HFF-Myc (cell line): ENCODE measurements around the gene CCDC90B.

ENCODE experiments used
- DNase-seq: peaks from one replicate; pipeline ENCODE4 v3.0.0-alpha.2; 2011; ENCODE audit warnings: low read depth; ENCODE audit errors: extremely low read depth
- H3K4me3 ChIP-seq: replicated peaks from 2 replicates; pipeline ENCODE4 v1.5.1; 2011; ENCODE audit warnings: low read depth, mild to moderate bottlenecking, control low read depth, low read length
- TF ChIP-seq, protein P1 (sequence below): IDR thresholded peaks from 2 replicates; pipeline ENCODE4 v1.5.1; 2012; ENCODE audit warnings: mild to moderate bottlenecking, low read depth, low read length, control low read depth; ENCODE audit errors: missing control alignments

The CCDC90B gene

DNA sequence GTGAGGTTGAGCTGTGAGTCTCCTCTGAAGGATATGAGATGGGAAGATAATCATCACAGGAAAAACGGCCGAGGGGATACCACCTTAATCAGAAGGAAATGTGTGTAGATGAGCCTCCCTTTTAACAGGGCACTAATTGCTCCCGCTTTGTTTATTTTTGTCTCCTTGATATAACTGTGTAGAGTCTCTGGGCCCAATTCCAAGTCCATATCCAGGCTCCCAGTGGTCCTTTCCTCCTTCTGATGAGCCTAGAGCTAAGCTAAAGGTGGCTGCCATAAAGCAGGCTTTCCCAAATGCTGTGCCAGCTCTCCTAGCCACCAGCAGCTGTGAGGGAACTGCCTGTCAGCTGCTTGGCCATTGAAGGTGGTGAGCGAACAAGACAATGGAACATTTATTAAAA, 17.1 kb upstream of the CCDC90B start:
- H3K4me3 ChIP-seq = no peak overlapping the region
- TF ChIP-seq, protein P1, sequence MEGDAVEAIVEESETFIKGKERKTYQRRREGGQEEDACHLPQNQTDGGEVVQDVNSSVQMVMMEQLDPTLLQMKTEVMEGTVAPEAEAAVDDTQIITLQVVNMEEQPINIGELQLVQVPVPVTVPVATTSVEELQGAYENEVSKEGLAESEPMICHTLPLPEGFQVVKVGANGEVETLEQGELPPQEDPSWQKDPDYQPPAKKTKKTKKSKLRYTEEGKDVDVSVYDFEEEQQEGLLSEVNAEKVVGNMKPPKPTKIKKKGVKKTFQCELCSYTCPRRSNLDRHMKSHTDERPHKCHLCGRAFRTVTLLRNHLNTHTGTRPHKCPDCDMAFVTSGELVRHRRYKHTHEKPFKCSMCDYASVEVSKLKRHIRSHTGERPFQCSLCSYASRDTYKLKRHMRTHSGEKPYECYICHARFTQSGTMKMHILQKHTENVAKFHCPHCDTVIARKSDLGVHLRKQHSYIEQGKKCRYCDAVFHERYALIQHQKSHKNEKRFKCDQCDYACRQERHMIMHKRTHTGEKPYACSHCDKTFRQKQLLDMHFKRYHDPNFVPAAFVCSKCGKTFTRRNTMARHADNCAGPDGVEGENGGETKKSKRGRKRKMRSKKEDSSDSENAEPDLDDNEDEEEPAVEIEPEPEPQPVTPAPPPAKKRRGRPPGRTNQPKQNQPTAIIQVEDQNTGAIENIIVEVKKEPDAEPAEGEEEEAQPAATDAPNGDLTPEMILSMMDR = no peak
- no peak for DNase-seq

DNA sequence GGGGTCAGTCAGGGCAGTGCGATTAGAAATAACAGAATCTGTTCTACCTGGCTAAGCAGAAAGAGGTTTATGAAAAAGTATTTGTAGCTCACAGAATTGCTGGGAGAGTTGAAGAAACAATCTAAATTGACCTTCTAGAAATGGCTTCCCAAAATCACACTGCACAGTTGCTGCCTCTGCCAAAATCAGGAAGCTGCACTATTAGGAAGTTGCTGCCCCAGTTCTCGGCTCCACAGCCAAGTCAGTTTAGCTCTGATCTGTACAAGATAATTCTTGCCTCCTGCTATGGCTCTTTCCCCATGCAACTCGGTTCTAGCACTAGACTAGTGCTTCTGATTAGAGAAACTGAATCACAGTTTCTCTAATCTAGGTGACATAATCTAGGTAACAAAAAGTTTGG, 16.0 kb upstream of the CCDC90B start:
- H3K4me3 ChIP-seq = no peak overlapping the region
- TF ChIP-seq, protein P1 = no peak
- no peak for DNase-seq

DNA sequence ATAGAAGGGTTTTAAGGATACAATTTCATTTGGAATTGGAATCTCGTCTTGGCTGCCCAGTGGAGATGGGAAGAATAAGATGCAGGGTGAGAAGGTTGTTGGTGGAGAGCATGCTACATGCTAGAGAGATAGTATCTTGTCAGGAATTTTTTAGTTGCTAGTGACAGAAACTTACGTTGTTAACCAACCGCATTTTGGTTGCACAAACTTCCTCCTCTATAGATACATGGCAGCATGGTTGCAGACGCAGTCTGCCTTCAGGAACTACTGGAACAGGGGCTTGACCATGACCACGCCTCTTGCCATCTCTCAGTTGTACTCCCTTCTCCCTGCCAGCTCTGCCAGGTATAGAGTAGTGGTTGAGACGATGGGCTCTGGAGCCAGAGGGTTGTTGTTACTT, 13.5 kb upstream of the CCDC90B start:
- no peak for DNase-seq
- no peak overlapping the region for H3K4me3 ChIP-seq

DNA sequence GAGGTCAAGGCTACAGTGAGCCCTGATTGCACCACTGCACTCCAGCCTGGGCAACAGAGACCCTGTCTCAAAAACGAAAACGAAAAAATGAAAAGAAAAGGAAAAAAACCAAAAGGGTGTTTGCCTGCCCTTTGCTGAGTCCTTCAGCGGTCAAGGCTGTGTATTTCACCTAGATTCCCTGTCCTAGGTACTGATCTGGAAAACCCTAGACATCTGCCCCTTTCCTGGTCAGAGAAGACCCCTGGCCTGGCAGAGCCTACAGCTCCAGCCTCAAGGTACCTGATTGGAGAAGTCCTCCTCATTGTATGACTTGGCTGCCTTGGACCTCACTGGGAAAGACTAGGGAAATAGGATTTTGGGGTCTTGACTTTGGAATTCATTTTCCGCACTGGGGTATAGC, 8.0 kb upstream of the CCDC90B start:
- TF ChIP-seq, protein P1 = no peak
- H3K4me3 ChIP-seq = no peak overlapping the region
- DNase-seq = no peak

More for the DNA sequence above, 13.5 kb upstream of the CCDC90B start:
- TF ChIP-seq, protein P1 = no peak

DNA sequence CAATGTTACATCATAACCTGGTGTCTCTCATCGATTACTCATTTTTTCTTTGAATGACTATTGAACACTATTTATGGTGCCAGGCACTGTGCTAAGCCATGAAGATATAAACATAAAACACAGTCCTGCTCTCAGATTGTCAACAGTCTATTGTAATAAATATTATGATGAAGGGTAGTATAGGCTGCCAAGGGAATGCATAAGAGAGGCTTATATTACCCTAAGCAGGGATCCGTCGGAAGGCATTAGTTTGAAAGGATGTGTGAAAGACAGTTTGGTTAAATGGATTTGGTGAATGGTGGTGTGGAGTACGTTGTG, 7.2 kb upstream of the CCDC90B start:
- TF ChIP-seq, protein P1 = no peak
- DNase-seq = no peak
- H3K4me3 ChIP-seq = no peak overlapping the region

DNA sequence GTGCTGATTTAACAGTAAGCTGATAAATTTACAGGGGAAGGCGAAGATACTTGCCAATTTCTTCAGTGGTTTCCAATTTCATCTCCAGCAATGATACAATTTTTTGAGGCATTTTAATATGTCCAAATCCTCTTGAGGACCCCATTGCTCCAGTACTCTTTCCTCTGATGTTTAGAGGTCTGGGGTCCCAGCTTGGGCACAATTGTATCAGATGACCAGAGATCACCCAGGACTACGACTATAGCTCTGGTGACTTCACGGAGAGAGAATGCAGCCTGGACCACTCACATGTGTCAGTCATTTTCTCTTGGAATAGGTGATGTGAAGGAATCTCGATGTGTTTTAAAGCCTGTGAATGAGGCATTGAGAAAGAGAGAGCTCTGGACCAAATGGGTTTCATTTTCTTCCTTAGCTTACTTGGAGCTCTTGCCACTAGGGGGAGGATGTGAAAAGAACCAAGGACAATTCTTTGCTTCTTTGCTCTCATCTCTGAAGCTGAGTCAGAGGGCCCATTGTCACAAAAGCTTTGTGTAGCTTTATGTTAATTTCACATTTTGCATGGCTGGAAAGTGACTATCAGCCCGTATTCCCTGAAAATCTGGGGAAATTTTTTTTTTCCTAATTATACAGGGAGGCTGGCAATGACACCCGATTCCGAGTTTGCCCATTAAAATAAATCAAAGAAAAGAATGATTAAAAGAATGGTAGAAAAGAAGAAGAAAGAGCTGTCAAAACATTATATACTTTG, 6.7 kb upstream of the CCDC90B start:
- H3K4me3 ChIP-seq = no peak overlapping the region
- DNase-seq = peak; percentile 50

DNA sequence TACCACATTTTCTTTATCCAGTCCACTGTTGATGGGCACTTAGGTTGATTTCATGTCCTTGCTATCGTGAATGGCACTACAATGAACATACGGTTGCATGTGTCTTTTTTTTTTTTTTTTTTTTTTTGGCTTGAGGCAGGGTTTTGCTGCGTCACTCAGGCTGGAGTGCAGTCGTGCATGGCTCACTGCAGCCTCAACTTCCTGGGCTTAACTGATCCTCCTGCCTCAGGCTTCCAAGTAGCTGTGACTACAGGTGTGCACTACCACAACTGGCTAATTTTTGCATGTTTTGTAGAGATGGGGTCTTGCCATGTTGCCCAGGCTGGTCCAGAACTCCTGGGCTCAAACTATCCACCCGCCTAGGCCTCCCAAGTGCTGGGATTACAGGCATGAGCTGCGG, 1.5 kb upstream of the CCDC90B start:
- no peak for DNase-seq
- no peak overlapping the region for H3K4me3 ChIP-seq
- TF ChIP-seq, protein P1 = no peak

More for the DNA sequence above, 6.7 kb upstream of the CCDC90B start:
- TF ChIP-seq, protein P1 = peak; percentile 75
